Liver (tissue), 3 donors: ENCODE results near the gene RIMBP3C.
"Not testable (repeated sequence)": the region's sequence is repeated elsewhere in the genome, so short reads cannot be mapped to it uniquely, and the experiment has no call there.

Source experiments
- CTCF ChIP-seq: fragments of 150-350 bp; IDR thresholded peaks from 2 replicates; pipeline ENCODE4 v1.5.1; 2017; ENCODE audit warnings: improper control_type of control experiment, low read depth, low read length; ENCODE audit not compliant: missing input control
- MAX ChIP-seq: IDR thresholded peaks from 2 replicates; pipeline ENCODE4 v1.6.1; 2016; ENCODE audit warnings: antibody characterized with exemption
- NR2F2 ChIP-seq: IDR thresholded peaks from 2 replicates; pipeline ENCODE4 v1.6.1; 2016; ENCODE audit warnings: antibody characterized with exemption
- donor health status: healthy.
- donor health status: healthy.

GRCh38 chr22:21559345-21560125 lies 8.3 kb upstream of the RIMBP3C start:
- not testable (repeated sequence) for TF ChIP-seq CTCF, NR2F2, MAX
